Measurements from ENCODE around the gene MRO.

- TF ChIP-seq CTCF (conservative IDR thresholded peaks at IDR 0.05 in 1 of 2, IDR thresholded peaks at IDR 0.05 in 1 of 2; ENCODE audit: low read depth in 1 of 2, low read length in 2 of 2): no peak
- TF ChIP-seq EZH2 (IDR thresholded peaks at IDR 0.05; ENCODE audit: low read length, missing control alignments): no peak
Measured at GRCh38 chr18:50862401-50862800, 42.6 kb upstream of the MRO start.

Measured in fibroblast of lung (primary cell).